ENCODE results near the gene ANKRD24.
"Not testable (repeated sequence)": the region's sequence is repeated elsewhere in the genome, so short reads cannot be mapped to it uniquely, and the experiment has no call there.

Gene ANKRD24

DNA sequence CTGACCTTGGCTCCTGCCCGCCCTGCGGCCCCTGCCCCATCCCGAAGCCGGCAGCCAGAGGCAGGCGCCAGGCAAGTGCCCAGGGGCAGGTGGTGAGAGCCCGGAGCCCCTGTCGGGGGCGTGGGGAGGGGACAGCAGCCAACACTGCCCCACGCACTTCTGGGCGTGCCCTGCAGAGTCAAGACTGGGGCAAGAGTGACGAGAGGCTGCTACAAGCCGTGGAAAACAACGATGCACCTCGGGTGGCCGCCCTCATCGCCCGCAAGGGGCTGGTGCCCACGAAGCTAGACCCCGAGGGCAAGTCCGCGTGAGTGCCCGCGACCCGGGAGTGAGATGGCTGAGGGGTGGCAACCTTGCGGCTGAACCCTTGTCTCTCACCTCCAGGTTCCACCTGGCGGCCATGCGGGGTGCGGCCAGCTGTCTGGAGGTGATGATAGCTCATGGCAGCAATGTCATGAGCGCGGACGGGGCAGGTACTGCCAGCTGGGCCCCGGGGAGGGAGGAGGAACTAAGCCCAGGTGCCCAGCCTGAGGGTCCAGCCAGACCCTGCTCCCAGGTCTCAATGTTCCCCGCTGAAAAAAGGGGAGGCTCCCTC lies 17.3 kb downstream of the ANKRD24 start:
- DNase-seq: no peak

DNA sequence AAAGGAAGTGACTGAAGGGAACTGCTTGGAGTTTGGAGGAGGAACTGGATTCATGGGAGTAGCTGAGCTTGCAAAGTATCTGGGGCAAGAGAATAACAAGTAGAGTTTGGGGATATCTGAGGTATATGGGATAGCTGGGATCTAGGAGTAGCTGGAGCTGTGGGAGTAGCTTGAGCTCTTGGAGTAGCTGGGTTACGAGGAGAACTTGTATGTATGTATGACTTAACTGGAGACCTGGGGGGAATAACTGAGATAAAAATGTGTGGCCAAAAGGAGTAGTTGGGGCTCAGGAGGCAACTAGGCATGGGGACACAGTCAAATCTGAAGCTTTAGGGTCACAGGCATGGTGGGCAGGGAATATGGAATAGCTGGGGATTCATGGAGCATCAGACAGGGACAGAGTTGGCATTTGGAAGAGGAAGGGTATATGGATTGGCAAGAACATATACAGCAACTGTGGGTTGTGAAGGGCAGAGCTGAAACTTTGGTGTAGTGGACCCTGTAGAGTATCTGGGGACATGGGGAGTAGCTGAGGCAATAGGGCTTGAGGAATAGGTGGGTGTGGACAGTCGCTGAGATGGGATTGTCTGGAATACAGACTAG lies 18.6 kb downstream of the ANKRD24 start:
- DNase-seq: no peak

DNA sequence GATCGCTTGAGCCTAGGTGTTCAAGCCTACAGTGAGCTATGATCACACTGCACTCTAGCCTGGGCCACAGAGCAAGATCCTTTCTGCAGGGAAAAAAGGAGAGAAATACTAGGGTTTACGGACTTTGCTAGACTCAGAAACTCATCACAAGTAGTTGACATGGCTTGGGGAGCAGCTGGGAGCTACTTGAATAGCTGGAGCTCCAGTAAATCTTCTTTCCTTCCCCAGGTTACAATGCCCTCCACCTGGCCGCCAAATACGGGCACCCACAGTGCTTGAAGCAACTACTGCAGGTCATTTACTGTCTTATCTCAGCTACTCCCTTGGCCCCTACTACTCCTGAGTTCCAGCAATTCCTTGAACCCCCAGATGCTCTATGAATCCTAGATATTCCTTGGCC lies 19.3 kb downstream of the ANKRD24 start:
- DNase-seq: no peak

DNA sequence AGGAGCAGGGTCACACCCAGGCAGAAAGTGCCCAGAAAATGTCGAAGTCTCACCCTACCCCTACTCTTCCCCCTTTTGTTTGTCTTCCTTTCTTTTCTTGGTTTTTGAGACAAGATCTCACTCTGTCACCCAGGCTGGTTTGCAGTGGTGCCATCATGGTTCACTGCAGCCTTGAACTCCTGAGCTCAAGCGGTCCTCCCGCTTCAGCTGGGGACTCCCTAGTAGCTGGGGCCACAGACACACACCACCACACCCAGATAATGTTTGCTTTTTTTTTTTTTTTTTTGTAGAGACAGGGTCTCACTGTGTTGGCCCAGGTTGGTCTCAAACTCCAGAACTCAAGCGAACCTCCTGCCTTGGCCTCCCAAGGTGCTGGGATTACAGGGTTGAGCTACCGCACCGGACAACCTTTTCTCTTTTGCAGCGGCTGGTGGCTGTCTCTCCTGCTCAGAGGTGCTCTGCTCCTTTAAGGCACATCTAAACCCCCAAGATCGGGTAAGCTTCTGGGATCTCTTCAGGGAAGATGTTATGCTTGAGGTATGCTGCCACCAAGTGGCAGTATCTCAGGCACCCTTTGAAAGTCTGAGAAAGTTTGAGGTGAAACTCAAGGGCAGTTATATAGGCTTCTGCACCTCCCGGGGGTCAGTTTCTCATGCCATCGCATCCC lies 24.5 kb downstream of the ANKRD24 start:
- DNase-seq: no peak

DNA sequence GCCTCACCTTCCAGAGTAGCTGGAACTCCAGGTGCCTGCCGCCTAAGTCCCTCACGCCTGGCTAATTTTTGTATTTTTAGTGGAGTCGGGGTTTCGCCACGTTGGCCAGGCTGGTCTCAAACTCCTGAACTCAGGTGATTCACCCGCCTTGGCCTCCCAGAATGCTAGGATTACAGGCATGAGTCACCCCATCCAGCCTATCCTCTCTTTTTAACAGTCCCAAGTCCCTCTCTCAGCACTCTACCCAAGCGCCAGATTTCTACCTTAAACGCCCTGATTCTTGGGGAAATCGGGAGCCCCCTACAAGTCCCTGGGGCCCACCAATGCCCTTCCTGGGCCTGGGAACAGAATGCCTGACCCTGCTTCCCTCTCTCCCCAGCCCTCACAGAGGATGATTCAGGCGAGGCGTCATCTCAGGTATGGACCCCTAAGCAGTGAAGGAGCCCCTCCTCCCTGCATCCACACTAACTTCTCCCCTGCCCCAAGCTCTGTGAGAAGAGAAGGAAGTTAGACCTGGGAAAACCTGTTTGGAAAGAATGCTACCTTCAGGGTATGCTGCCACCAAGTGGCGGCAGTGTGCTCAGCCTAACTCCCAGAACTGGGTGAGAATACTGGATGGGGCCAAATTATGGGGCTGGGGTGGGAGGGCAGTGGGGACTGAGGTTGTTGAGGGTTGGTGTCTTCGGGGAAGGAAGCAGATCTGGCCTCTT lies 26.1 kb downstream of the ANKRD24 start:
- no peak for DNase-seq

DNA sequence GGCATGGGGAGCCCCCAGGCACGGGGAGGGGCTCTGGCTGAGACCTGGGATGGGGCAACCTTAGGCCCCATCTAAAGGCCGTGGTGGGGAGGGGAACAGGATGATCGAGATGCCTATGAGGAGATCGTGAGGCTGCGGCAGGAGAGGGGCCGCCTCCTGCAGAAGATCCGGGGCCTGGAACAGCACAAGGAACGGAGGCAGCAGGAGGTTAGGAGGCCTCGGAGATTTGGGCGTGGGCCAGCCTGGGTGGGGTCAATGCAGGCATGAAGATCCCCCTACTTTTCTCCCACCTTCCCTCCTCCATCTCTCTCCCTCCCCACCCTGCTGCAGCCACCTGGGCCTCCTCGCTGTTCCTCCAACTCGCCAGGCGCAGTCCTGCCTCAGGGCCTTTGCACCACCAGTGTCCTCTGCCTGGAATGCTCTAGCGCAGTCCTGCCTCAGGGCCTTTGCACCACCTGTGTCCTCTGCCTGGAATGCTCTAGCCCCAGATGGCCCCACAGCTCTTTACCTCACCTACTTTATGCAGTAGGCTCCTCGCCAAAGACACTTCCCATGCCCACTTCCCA lies 27.8 kb downstream of the ANKRD24 start:
- no peak for DNase-seq

DNA sequence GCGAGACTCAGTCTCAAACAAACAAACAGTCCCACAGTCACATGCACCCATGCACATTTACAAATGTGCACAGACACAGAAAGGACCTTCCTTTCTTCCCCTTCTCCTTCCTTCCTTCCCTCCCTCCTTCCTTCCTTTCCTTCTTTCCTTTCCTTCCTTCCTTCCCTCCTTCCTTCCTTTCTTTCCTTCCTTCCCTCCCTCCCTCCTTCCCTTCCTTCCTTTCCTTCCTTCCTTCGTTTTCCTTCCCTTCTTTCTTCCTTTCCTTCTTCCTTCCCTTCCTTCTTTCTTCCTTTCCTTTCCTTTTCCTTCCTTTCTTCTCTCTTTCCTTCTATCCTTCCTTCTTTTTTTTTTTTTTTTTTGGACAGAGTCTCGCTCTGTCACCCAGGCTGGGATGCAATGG lies 30.6 kb downstream of the ANKRD24 start:
- DNase-seq: no peak

DNA sequence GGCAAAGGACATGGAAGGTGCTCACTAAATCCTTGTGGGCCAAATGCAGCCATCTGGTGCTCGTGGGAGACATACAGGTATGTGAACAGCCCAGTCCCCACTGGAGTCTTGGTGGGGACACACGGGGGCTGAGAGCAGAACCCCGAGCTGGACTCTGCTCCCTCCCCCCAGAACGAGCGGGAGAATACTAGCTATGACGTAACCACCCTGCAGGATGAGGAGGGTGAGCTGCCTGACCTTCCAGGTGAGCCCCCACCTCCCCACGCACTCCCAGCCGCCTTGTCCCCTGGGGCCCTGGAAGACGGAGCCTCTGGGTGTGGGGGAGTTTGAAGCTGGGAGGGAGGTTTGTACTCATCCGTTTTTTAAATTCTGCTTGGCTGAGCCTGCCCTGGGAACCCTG lies 33.3 kb downstream of the ANKRD24 start:
- no peak for DNase-seq

DNA sequence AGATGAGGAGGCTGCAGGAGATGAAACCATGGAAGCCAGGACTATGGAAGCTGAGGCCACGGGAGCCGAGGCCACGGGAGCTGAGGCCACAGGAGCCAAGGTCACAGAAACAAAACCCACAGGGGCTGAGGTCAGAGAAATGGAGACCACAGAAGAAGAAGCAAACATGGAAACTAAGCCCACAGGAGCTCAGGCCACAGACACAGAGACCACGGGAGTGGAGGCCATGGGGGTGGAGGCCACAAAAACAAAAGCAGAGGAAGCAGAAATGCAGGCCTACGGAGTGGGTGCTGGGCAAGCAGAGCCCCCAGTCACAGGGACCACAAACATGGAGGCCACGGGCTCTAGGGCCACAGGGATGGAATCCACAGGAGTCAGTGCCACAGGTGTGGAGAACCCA lies 34.4 kb downstream of the ANKRD24 start:
- DNase-seq: no peak

DNA sequence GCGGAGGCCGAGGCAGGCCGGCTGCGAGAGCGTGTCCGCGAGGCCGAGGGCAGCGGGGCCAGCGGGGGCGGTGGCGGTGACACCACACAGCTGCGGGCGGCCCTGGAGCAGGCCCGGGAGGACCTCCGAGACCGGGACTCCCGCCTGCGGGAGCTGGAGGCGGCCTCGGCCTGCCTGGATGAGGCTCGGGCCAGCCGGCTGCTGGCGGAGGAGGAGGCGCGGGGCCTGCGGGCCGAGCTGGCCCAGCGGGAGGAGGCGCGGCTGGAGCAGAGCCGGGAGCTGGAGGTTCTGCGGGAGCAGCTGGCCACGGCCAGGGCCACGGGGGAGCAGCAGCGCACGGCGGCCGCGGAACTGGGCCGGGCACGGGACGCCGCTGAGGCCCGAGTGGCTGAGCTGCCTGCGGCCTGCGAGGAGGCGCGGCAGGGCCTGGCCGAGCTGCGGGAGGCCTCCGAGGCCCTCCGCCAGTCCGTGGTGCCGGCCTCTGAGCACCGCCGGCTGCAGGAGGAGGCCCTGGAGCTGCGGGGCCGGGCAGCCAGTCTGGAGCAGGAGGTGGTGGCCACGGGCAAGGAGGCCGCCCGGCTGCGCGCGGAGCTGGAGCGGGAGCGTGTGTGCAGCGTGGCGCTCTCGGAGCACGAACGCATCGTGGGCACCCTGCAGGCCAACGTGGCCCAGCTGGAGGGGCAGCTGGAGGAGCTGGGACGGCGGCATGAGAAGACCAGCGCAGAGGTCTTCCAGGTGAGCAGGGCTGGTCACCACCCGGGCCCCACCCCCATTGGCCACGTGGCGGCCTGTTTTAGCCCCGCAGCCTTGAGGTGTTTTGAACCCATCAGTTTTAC lies 35.2 kb downstream of the ANKRD24 start:
- no peak for DNase-seq

DNA sequence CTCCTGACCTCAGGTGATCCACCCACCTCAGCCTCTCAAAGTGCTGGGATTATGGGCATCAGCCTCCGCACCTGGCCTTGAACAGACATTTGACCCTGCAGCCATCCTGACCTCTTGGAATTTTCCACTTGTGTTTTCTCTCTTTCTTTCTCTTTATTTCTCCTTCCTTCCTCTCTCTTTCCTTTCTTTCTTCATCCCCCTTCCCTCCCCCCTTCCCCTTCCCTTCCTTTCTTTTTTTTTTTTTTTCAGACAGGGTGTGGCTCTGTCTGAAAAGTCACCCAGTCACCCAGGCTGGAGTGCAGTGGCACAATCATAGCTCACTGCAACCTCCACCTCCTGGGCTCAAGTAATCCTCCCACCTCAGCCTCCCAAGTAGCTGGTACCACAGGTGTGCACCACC lies 36.0 kb downstream of the ANKRD24 start:
- DNase-seq: not testable (repeated sequence)

DNA sequence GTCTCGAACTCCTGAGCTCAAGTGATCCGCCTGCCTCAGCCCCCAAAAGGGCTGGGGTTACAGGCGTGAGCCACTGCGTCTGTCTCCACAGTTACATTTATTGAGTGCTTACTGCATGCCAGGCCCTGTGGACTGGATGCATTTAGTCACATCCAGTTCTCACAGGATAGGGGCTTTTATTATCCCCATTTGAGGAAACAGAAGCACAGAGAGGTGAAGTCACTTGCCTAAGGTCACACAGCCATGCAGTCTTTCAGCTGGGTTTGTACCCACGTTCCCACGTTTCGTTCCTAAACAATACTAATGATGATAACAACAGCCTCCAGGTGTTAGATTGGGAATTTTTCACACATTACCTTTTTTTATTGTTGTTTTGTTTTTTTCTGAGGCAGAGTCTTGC lies 37.7 kb downstream of the ANKRD24 start:
- DNase-seq: no peak

DNA sequence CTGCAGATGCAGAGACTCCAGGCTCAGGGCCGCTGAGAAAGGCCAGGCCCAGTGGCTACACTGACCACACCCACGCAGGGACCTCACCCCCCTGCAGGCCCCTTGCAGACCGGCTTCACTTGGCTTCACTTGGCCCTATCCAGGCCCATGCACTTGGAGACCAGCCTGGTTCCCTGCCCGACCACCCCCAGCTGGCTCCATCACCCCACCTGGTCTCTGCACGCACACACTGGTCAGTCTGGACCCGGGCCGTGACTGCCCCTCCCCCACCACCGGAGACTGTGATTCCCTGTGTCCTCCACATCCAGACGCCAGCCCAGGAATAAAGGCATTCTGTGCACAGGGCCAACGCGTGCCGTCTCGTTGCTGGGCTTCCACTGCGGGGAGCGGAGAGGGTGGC lies 42.0 kb downstream of the ANKRD24 start:
- DNase-seq: no peak

DNA sequence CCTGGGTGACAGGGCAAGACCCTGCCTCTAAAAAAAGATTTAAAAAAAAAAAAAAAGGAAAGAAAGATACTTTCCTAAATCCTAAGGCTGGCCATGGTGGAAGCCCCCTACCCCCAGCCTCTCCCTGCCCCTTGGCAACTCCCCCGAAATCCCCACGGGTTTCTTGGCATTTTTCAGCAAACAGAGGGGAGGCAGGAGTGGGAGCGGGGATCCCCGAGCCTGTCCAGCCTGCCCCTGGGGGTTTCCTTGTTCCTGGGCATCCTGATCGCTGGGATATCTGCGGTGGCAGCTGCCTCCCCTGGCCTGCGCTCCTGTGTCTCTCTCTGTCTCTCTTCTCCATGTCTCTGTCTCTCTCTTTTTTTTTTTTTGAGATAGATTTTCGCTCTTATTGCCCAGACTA lies 43.4 kb downstream of the ANKRD24 start:
- no peak for DNase-seq

DNA sequence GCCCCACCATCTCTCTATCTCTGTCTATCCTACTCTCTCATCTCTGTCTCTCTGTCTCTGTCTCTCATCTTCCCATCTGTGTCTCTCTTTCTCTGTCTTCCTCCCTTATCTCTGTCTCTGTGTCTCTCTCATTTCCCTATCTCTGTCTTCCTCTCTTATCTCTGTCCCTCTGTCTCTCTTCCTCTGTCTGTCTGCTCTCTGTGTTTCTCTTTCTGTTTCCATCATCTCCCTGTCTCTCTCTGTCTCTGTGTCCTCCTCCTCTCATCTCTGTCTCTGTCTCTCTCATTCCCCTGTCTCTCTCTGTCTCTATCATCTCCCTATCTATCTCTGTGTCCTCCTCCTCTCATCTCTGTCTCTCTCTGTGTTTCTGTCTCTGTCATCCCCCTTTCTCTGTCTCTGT lies 45.3 kb downstream of the ANKRD24 start:
- DNase-seq: no peak

DNA sequence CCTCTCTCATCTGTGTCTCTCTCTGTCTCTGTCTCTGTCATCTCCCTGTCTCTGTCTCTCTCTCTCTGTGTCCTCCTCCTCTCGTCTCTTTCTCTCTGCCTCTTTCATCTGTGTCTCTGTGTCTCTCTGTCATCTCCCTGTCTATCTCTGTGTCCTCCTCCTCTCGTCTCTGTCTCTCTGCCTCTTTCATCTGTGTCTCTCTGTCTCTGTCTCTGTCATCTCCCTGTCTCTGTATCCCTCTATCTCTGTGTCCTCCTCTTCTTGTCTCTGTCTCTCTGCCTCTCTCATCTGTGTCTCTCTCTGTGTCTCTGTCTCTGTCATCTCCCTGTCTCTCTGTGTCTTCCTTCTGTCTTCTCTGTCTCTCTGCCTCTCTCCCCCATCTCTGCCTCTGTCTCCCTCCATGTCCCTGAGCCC lies 46.3 kb downstream of the ANKRD24 start:
- DNase-seq: no peak

DNA sequence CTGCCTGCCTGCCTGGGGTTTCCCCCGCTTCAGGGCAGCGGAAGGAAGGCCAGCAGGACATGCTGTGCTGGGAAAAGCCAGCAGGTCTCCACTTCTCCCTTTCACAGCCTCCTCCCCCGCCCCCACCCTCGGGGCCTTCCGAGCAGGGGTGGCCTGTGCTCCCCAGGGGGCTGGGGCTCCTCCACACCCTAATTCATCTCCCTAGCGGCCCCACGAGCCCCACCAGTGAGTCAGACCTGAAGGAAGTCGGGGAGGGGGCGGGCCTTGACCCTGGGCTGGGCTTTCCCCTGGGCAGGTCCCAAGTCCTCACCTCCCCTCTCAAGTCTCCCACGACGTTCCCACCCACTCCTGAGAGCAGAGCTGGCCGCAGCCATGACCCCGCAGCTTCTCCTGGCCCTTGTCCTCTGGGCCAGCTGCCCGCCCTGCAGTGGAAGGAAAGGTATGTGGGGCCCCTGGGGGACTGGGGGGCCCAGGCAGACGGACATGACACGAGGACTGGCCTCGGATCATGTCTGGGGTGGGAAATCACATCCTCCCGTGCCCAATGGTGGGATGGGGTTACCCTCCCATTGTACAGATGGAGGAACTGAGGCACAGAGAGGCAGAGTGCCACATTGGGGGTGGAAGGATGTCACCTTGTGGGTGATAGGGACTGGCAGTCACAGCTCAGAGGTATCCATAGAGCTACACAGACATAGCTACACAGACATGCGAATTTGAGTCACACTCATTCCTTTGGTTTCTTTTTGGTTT lies 46.9 kb downstream of the ANKRD24 start, which contains the start of gene EBI3:
EBI3 (plus strand) TSS at position 345 of the 753 bp plus-strand sequence; CDS start at position 373, 28 bp downstream.
- peak; percentile 61 for DNase-seq

DNA sequence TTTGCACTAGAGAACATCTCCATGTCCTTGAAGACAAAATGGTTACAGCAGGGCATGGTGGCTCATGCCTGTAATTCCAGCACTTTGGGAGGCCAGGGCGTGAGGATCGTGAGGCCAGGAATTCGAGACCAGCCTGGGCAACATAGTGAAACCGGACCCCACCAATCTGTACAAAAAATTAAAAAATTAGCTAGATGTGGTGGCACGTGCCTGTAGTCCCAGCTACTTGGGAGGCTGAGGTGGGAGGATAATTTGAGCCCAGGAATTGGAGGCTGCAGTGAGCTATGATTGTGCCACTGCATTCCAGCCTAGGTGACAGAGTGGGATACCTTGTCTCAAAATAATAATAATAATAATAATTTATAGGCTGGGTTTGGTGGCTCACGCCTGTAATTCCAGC lies 47.7 kb downstream of the ANKRD24 start:
- DNase-seq: not testable (repeated sequence)

DNA sequence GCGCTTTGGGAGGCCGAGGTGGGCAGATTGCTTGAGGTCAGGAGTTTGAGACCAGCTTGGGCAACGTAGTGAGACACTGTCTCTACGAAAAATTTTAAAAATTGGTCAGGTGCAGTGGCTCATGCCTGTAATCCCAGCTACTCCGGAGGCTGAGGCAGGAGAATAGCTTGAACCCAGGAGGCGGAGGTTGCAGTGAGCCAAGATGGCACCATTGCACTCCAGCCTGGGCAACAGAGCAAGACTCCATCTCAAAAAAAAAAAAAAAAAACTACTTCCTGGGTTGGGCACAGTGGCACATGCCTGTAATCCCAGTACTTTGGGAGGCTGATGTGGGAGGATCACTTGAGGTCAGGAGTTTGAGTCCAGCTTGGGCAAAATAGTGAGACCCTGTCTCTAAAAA lies 49.0 kb downstream of the ANKRD24 start:
- DNase-seq: not testable (repeated sequence)

DNA sequence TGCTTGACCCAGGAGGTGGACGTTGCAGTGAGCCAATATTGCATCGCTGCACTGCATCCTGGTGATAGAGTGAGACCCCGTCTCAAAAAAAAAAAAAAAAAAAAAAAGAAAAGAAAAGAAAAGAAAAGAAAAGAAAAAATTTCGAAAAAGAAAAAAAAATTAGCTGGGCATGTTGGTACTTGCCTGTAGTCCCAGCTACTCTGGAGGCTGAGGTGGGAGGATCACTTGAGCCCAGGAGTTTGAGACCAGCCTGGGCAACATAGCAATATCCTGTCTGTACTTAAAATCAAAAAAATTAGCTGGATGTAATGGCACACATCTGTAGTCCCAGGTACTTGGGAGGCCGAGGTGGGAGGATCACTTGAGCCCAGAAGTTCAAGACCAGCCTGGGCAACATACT lies 49.6 kb downstream of the ANKRD24 start:
- not testable (repeated sequence) for DNase-seq

DNA sequence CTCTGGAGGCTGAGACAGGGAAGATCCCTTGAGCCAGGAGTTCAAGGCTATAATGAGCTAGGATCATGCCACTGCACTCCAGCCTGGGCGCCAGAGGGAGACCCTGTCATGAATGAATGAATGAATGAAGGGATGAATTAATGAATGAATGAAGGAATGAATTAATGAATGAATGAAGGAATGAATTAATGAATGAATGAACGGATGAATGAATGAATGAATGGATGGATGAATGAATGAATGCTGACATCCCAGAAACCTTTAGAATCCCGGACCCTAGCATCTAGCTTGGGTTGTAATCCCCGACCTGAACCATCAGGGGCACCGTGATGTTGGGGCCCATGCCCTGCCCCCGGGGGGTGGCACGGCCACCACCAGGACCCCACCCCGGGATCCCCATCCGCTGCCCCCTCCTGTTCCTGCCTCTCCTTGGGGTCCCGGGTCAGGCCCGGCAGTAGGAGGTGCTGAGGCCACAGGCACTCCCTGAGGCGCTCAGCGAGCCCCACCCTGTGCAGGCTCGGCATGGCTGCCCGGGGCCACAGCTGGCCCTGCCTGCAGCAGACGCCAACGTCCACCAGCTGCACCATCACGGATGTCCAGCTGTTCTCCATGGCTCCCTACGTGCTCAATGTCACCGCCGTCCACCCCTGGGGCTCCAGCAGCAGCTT lies 50.3 kb downstream of the ANKRD24 start:
- no peak for DNase-seq

Measured in stimulated activated CD4-positive, alpha-beta T cell treated with anti-CD3 and anti-CD28 coated beads, Interleukin-4, amount 100 ng/mL, for 24 hours (primary cell).